Body of pancreas (tissue), 4 donors: ENCODE results near the gene F10. TPM values are rescaled to one million over a fixed set of nuclear protein-coding genes. Genes with fewer than 3 reads are reported as not detected.
"Not testable (repeated sequence)": the region's sequence is repeated elsewhere in the genome, so short reads cannot be mapped to it uniquely, and the experiment has no call there.

ENCODE experiments used
- ATAC-seq: fragments of 150-250 bp; one replicate; pipeline ENCODE4 v1.9.1; 2016
- DNase-seq, 4 donors: peaks; one replicate each; pipeline ENCODE4 v3.0.0-alpha.2; 2019
- H3K27ac ChIP-seq, 4 donors: fragments of 200-600 bp; sonication (generic); 1 replicate in 3 of 4; 2 replicates in 1 of 4; pipeline versions ENCODE4 v1.5.1 to v1.6.1; 2016 to 2019; ENCODE audit warnings: mild to moderate bottlenecking in 1 of 4, mixed read lengths in 1 of 4, moderate library complexity in 1 of 4
- H3K27me3 ChIP-seq, 2 donors: fragments of 200-600 bp; sonication (generic); one replicate each; pipeline ENCODE4 v1.6.0; 2016; ENCODE audit warnings: mild to moderate bottlenecking in 1 of 2
- H3K36me3 ChIP-seq, 2 donors: fragments of 200-600 bp; sonication (generic); replicated peaks in 1 of 2; 2 replicates each; pipeline ENCODE4 v1.5.1; 2016; ENCODE audit warnings: low read depth in 2 of 2; ENCODE audit not compliant: insufficient read depth in 1 of 2
- H3K4me1 ChIP-seq: fragments of 200-600 bp; sonication (generic); one replicate; pipeline ENCODE4 v1.6.0; 2016
- H3K4me3 ChIP-seq, 2 donors: fragments of 200-600 bp; sonication (generic); 1 replicate in 1 of 2; 2 replicates in 1 of 2; pipeline ENCODE4 v1.5.1; 2016 to 2019
- H3K9me3 ChIP-seq, 3 donors: fragments of 200-600 bp; sonication (generic); 1 replicate in 2 of 3; 2 replicates in 1 of 3; pipeline ENCODE4 v1.5.1; 2016
- POLR2A ChIP-seq, 3 donors: fragments of 450-650 bp; IDR thresholded peaks; one replicate each; pipeline ENCODE4 v1.6.1; 2016; ENCODE audit warnings: antibody characterized with exemption in 3 of 3, mild to moderate bottlenecking in 2 of 3
- WGBS, 2 donors: methylation state at CpG; one replicate each; pipeline ENCODE4 v1.1.5; 2017; 5-methylcytosine and 5-hydroxymethylcytosine counted together
- intact Hi-C: fragments of 100-400 bp; cut with DNase I; formaldehyde crosslinking; loops from one replicate; pipeline ENCODE4 v1.15.1; 2023
- total RNA-seq, 2 donors: library from RNA; depleted of rRNA; stranded (reverse); fragments of >200 nt; gene quantifications; one replicate each; pipeline ENCODE4 v1.1.0, GENCODE V29; 2016
- TF ChIP-seq, protein P1 (sequence below), 7 experiments: fragments of 450-650 bp in 4 of 7; fragments of 200-600 bp in 3 of 7; sonication (generic) in 3 of 7; IDR thresholded peaks; one replicate each; pipeline ENCODE4 v1.5.1; 2016 to 2019; ENCODE audit warnings: antibody characterized with exemption in 7 of 7

The F10 gene
- total RNA-seq, 2 donors from 2014 or later: 2.3 to 6.7 TPM

DNA sequence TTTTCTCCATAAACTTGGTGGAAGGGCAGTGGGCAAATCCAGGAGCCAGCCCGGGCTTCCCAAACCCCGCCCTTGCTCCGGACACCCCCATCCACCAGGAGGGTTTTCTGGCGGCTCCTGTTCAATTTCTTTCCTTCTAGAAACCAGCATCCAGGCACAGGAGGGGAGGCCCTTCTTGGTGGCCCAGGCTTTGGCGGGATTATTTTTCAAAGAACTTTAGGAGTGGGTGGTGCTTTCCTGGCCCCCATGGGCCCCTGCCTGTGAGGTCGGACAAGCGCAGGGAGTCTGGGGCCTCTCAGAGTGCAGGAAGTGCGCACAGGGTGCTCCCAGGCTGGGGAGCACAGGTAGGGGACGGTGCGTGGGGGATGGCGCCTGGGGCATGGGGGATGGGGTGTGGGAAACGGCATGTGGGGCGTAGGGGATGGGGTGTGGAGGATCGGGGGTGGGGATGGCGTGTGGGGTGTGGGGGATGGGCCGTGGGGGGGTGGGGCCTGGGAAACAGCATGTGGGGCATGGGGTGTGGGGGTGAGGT, 16.6 kb upstream of the F10 start:
- TF ChIP-seq POLR2A (IDR thresholded peaks at IDR 0.05): no peak
- TF ChIP-seq, protein P1, sequence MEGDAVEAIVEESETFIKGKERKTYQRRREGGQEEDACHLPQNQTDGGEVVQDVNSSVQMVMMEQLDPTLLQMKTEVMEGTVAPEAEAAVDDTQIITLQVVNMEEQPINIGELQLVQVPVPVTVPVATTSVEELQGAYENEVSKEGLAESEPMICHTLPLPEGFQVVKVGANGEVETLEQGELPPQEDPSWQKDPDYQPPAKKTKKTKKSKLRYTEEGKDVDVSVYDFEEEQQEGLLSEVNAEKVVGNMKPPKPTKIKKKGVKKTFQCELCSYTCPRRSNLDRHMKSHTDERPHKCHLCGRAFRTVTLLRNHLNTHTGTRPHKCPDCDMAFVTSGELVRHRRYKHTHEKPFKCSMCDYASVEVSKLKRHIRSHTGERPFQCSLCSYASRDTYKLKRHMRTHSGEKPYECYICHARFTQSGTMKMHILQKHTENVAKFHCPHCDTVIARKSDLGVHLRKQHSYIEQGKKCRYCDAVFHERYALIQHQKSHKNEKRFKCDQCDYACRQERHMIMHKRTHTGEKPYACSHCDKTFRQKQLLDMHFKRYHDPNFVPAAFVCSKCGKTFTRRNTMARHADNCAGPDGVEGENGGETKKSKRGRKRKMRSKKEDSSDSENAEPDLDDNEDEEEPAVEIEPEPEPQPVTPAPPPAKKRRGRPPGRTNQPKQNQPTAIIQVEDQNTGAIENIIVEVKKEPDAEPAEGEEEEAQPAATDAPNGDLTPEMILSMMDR (IDR thresholded peaks at IDR 0.05): no peak
- no peaks in the 10 kb centered on the region for H3K9me3 ChIP-seq
- H3K36me3 ChIP-seq: no peaks in the 10 kb centered on the region
- DNase-seq: no peak
- no peak overlapping the region for H3K27ac ChIP-seq
- ATAC-seq: no peak
- peaks cover 0 to 17% of the 10 kb centered on the region in 2 donors for H3K27me3 ChIP-seq
- no peak overlapping the region for H3K4me3 ChIP-seq
- WGBS, 2 donors: 32 to 56% methylated on average over 3 to 6 of the region's 16 CpGs
- peaks cover 25% of the 10 kb centered on the region for H3K4me1 ChIP-seq
- intact Hi-C loops: no loop called here

DNA sequence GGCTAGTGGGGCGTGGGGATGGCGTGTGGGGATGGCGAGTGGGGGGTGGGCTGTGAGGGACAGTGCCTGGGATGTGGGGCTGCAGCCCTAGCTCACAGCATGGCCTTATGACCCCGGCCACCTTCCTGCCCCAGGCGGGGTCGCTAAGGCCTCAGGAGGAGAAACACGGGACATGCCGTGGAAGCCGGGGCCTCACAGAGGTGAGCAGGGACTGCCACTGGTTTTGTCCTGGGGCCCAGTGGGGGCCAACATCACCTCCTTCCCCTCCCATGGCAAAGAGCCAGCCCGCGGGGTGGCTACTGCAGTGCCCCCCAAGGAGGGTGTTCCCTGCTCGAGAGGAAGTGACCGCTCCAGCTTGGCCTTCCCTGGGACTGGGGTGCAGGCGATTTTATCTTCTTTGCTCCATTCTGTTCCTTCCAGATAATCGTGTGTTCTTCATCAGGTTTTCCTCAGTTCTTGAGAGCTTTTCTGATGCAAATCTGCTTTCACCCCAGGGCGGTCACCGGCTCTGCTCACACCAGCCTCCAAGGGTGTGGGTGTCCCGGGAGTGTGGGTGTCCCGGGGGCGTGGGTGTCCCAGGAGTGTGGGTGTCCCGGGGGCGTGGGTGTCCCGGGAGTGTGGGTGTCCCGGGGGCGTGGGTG, 15.8 kb upstream of the F10 start:
- no peak for ATAC-seq
- no peak for DNase-seq
- H3K27ac ChIP-seq: no peak overlapping the region
- H3K4me1 ChIP-seq: peaks cover 25% of the 10 kb centered on the region
- H3K4me3 ChIP-seq: no peak overlapping the region
- WGBS, 2 donors: 71 to 74% methylated on average over 9 to 16 of the region's 25 CpGs
- TF ChIP-seq, protein P1 (IDR thresholded peaks at IDR 0.05): no peak
- TF ChIP-seq POLR2A (IDR thresholded peaks at IDR 0.05): no peak
- intact Hi-C loops: no loop called here
- H3K9me3 ChIP-seq: no peaks in the 10 kb centered on the region
- H3K36me3 ChIP-seq: no peaks in the 10 kb centered on the region
- peaks cover 0 to 18% of the 10 kb centered on the region in 2 donors for H3K27me3 ChIP-seq

DNA sequence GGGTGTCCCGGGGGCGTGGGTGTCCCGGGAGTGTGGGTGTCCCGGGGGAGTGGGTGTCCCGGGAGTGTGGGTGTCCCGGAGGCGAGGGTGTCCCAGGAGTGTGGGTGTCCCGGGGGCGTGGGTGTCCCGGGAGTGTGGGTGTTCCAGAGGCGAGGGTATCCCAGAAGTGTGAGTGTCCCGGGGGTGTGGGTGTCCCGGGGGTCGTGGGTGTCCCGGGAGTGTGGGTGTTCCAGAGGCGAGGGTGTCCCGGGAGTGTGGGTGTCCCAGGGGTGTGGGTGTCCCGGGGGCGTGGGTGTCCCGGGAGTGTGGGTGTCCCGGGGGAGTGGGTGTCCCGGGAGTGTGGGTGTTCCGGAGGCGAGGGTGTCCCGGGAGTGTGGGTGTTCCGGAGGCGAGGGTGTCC, 14.1 kb upstream of the F10 start:
- H3K9me3 ChIP-seq, intact Hi-C loops, H3K4me3 ChIP-seq, ATAC-seq, DNase-seq, H3K36me3 ChIP-seq, H3K27ac ChIP-seq: not testable (repeated sequence)
- 79 to 84% methylated on average over 6 to 18 of the region's 27 CpGs for WGBS, 2 donors
- H3K4me1 ChIP-seq: peaks cover 25% of the 10 kb centered on the region
- H3K27me3 ChIP-seq: peaks cover 0 to 18% of the 10 kb centered on the region in 2 donors

DNA sequence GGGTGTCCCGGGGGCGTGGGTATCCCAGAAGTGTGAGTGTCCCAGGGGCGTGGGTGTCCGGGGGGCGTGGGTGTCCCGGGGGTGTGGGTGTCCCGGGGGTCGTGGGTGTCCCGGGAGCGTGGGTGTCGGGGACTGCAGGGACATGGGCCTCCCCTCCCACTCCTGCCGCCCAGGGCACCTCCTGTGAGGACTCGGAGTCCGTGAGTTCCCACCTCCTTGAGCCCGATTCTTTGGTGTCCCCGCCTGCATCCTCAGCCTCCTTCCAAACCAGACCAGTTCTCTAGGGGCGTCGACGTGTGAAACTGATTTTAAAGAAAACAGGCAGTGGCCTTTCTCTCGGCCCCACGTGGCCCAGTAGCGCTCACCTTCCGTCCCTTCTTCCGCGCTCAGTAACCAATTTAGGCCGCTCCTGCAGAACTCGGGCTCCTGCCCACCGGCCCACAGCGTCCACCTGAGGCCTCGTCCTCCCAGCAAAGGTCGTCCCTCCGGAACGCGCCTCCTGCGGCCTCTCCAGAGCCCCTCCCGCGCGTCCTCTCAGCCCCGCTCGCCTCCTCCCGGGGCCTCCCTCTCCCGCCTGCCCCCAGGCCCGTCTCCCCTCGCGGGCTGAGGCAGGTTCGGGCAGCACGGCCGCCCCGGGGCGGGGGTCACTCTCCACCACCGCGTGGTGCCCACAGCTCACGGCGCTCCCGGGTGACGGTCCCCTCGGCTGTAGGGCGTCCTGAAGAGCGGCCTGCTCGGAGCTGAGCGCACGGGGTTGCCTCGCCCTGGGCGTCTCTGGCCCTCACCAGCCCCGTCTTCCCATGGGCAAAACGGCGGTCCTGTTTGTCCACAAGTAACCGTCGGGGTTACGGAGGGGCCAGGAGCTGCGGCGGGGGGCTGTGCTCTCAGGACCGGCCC, 13.2 kb upstream of the F10 start:
- peak in 1 of 4 donors; percentile 11 for DNase-seq
- ATAC-seq: no peak
- H3K27ac ChIP-seq: no peak overlapping the region
- no peaks in the 10 kb centered on the region for H3K9me3 ChIP-seq
- no peaks in the 10 kb centered on the region for H3K36me3 ChIP-seq
- intact Hi-C loops: no loop called here
- H3K4me3 ChIP-seq: no peak overlapping the region
- WGBS, 2 donors: 31 to 32% methylated on average over 35 to 73 of the region's 73 CpGs
- peaks cover 0 to 18% of the 10 kb centered on the region in 2 donors for H3K27me3 ChIP-seq
- H3K4me1 ChIP-seq: peaks cover 25% of the 10 kb centered on the region
- TF ChIP-seq POLR2A (IDR thresholded peaks at IDR 0.05): no peak
- TF ChIP-seq, protein P1 (IDR thresholded peaks at IDR 0.05): no peak
